Stimulated activated naive B cell treated with anti-CD40 and anti-IgM and Interleukin-4, amounts not matched to agents 10 μg/mL and 1 μg/mL and 100 μg/mL, for 72 hours (primary cell): ENCODE results near the gene C3orf49.

Experiments used
- ATAC-seq, 2 donors: fragments of 150-1000 bp; cut with Tn5 transposase; replicated peaks; 2 replicates each; pipeline ENCODE4 v1.10.0; 2021; ENCODE audit warnings: moderate library complexity in 1 of 2
- DNase-seq: peaks from one replicate; pipeline ENCODE4 v3.0.0; 2021
- H3K27ac Mint-ChIP-seq: one replicate; pipeline ENCODE4 v1.8.0; 2022; ENCODE audit warnings: mild to moderate bottlenecking, mixed read lengths
- H3K27me3 Mint-ChIP-seq, 2 donors: one replicate each; pipeline ENCODE4 v1.8.0; 2022; ENCODE audit warnings: mixed read lengths in 2 of 2
- H3K36me3 Mint-ChIP-seq, 2 donors: one replicate each; pipeline ENCODE4 v1.8.0; 2022; ENCODE audit warnings: mixed read lengths in 2 of 2, mild to moderate bottlenecking in 1 of 2
- H3K4me1 Mint-ChIP-seq, 2 donors: one replicate each; pipeline ENCODE4 v1.8.0; 2022; ENCODE audit warnings: mixed read lengths in 2 of 2, mild to moderate bottlenecking in 1 of 2
- H3K4me3 Mint-ChIP-seq, 2 donors: one replicate each; pipeline ENCODE4 v1.8.0; 2022; ENCODE audit warnings: mild to moderate bottlenecking in 2 of 2, mixed read lengths in 2 of 2, moderate library complexity in 1 of 2
- H3K9me3 Mint-ChIP-seq, 2 donors: one replicate each; pipeline ENCODE4 v1.8.0; 2022; ENCODE audit warnings: mixed read lengths in 2 of 2, mild to moderate bottlenecking in 1 of 2

Gene C3orf49

DNA sequence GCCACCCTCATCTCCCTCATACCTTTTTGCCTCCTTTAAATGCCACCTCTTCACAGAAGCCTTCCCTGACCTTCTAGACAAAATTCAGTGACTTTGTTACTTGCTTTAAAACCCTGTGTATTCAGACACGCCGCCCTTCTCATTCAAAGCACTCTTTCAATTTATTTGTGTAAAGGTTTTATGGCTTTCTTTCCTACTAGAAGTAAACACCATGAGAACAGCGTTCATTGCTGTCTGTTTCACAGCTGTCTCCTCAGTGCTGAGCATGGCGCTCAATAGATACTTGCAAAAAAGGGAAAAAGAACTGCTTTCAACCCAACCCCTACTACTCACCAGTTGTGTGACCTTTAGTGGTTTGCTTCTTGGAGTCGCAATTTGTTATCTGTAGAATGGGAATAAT, 61.6 kb downstream of the C3orf49 start:
- Mint-ChIP-seq H3K4me1 (peaks cover 31 to 75% of the 10 kb centered on the region in 2 donors), H3K27ac (peak overlapping the region; percentile 1), H3K36me3 (peaks cover 4 to 14% of the 10 kb centered on the region in 2 donors), H3K27me3 (no peaks in the 10 kb centered on the region), H3K9me3 (no peaks in the 10 kb centered on the region), H3K4me3 (no peak overlapping the region)
- DNase-seq = no peak
- peak in 1 of 2 donors; percentile 42 for ATAC-seq

GRCh38 chr3:63886858-63887257, 67.8 kb downstream of the C3orf49 start:
- H3K36me3 Mint-ChIP-seq = peaks cover 7 to 8% of the 10 kb centered on the region in 2 donors
- no peak overlapping the region for H3K27ac Mint-ChIP-seq
- H3K27me3 Mint-ChIP-seq = no peaks in the 10 kb centered on the region
- H3K4me3 Mint-ChIP-seq = no peak overlapping the region
- ATAC-seq (no peak), DNase-seq (no peak)
- H3K9me3 Mint-ChIP-seq = no peaks in the 10 kb centered on the region
- peaks cover 8 to 28% of the 10 kb centered on the region in 2 donors for H3K4me1 Mint-ChIP-seq

DNA sequence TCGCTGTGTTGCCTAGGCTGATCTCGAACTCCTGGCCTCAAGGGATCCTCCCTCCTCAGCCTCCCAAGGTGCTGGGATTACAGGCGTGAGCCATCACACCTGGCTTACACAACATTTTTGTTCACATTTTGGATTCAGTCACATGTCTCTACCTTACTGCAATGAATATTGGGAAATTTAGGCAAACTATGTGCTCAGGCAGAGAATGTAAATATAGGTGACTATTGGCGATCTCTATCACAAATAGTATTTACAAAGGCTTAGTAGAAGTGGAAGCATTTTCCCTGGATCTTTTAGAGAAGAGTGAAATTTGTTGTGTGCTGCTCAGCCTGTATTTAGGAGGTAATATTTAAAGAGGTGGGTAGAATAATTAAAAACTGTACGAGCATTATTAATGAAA, 72.4 kb downstream of the C3orf49 start:
- Mint-ChIP-seq H3K27ac (no peak overlapping the region), H3K4me1 (peaks cover 25 to 36% of the 10 kb centered on the region in 2 donors)
- ATAC-seq = no peak

GRCh38 chr3:63892773-63893352, 73.8 kb downstream of the C3orf49 start:
- Mint-ChIP-seq H3K27ac (no peak overlapping the region), H3K4me1 (peaks cover 25 to 41% of the 10 kb centered on the region in 2 donors), H3K36me3 (peaks cover 8 to 24% of the 10 kb centered on the region in 2 donors), H3K4me3 (no peak overlapping the region), H3K9me3 (no peaks in the 10 kb centered on the region), H3K27me3 (no peaks in the 10 kb centered on the region)
- no peak for ATAC-seq
- no peak for DNase-seq

More for the DNA sequence above, 72.4 kb downstream of the C3orf49 start:
- Mint-ChIP-seq H3K27me3 (no peaks in the 10 kb centered on the region), H3K4me3 (no peak overlapping the region), H3K9me3 (no peaks in the 10 kb centered on the region), H3K36me3 (peaks cover 11 to 24% of the 10 kb centered on the region in 2 donors)
- no peak for DNase-seq

GRCh38 chr3:63895422-63896189, 76.5 kb downstream of the C3orf49 start:
- Mint-ChIP-seq H3K4me1 (peaks cover 31 to 52% of the 10 kb centered on the region in 2 donors), H3K9me3 (no peaks in the 10 kb centered on the region), H3K36me3 (peaks cover 18 to 43% of the 10 kb centered on the region in 2 donors), H3K27me3 (no peaks in the 10 kb centered on the region), H3K4me3 (peak overlapping the region in 1 of 2 donors; percentile 3), H3K27ac (peak overlapping the region; percentile 73)
- DNase-seq (no peak), ATAC-seq (no peak)

GRCh38 chr3:63896332-63897030, 77.4 kb downstream of the C3orf49 start:
- DNase-seq (no peak), ATAC-seq (peak; percentile 57 to 67)
- H3K27ac Mint-ChIP-seq = peak overlapping the region; percentile 11
- peaks cover 21 to 46% of the 10 kb centered on the region in 2 donors for H3K36me3 Mint-ChIP-seq
- H3K4me1 Mint-ChIP-seq = peaks cover 31 to 53% of the 10 kb centered on the region in 2 donors
- no peaks in the 10 kb centered on the region for H3K27me3 Mint-ChIP-seq
- peaks cover 1 to 3% of the 10 kb centered on the region in 2 donors for H3K9me3 Mint-ChIP-seq
- H3K4me3 Mint-ChIP-seq = no peak overlapping the region
